H1 (cell line): ENCODE measurements around the gene KLF4. TPM values are rescaled to one million over a fixed set of nuclear protein-coding genes. Genes with fewer than 3 reads are reported as not detected.

Experiments
- JUN ChIP-seq: IDR thresholded peaks from 2 replicates; pipeline ENCODE4 v1.6.1; 2011; ENCODE audit warnings: low read depth, mild to moderate bottlenecking, improper control_type of control experiment, low read length
- PHF8 ChIP-seq: fragments of 200-600 bp; sonication (generic); conservative IDR thresholded peaks from 2 replicates; pipeline ENCODE4 v1.7.1; 2012; ENCODE audit warnings: low read depth, mild to moderate bottlenecking, inconsistent platforms, low read length, moderate library complexity
- TCF12 ChIP-seq: IDR thresholded peaks from 2 replicates; pipeline ENCODE4 v1.6.1; 2011; ENCODE audit warnings: low read depth, mild to moderate bottlenecking, low read length
- polyA plus RNA-seq, 7 experiments: library from polyadenylated mRNA; depleted of rRNA in 3 of 7; stranded (reverse) in 5 of 7; unstranded in 2 of 7; fragments of >200 nt in 5 of 7; fragments of 200-250 nt in 2 of 7; gene quantifications; 1 replicate in 5 of 7; 2 replicates in 1 of 7; 4 replicates in 1 of 7; pipeline versions ENCODE4 v1.2.1 to v1.2.3, GENCODE V29; 2011 to 2013; ENCODE audit warnings: missing spikeins in 2 of 7, mixed read lengths in 2 of 7
- total RNA-seq: library from RNA; stranded (reverse); fragmentation: NEBNext Ultra II Directional; extraction: Animal tissue kit (Norgen Biotek cat#: 25700); gene quantifications from 2 replicates; pipeline ENCODE4 v1.2.1, GENCODE V29; 2021

Gene KLF4
- total and polyA plus RNA-seq, 2 of the 8 experiments (the other 6 are each of a cell fraction or from before 2014, with no cell fraction given), result 0.77 to 2.8 TPM

- TF ChIP-seq TCF12 (no peak), JUN (no peak), PHF8 (no peak)
Measured at GRCh38 chr9:107485458-107486043, 4.0 kb downstream of the KLF4 start (continued).
